NCI-H2029 (cell line): ENCODE measurements around the gene SSTR4.
"Not testable (repeated sequence)": the region's sequence is repeated elsewhere in the genome, so short reads cannot be mapped to it uniquely, and the experiment has no call there.

Experiments
- DNase-seq: peaks from one replicate; lab custom pipeline; 2025; lab: John Stamatoyannopoulos, UW

SSTR4 gene

DNA sequence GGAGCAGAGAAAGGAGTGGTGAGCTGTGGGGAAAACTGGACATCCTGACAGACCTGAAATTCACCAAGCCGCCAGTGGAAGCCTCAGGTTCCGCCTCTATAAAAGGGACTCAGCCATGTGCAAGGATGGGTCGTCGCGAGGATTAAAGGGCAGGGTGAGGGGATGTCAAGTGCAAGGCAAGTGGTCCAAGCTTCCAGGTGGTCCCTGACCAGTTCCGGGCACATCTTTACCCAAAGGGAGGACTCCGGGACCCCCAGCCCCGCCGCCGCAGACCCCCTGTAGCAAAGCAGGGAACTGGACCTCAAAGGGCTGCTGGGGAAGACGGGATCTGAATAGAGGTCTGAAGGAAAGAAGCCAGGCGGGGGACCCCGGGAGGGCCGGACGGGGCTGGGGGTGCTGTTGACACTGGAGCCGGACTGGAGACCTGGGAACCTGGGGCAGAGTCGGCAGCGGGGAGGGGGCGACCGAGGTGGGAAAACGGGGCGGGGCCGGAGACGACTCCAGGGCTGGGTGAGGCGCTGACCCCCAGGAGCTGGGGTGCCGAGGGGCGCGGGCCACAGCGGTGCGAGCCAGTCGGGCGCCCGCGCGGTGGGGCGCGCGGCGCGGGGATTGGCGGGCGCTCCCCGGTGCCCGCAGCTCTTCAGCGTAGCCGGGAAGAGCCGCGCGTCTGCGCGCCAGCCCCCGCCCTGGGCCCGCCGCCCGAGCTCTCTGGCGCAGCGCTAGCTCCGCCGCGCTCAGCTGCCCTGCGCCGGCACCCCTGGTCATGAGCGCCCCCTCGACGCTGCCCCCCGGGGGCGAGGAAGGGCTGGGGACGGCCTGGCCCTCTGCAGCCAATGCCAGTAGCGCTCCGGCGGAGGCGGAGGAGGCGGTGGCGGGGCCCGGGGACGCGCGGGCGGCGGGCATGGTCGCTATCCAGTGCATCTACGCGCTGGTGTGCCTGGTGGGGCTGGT lies at the start of gene SSTR4:
Gene SSTR4, plus strand, starts transcription at position 592 of the 951 bp plus-strand sequence. Its CDS starts 172 bp downstream, at position 764.
- DNase-seq, result no peak

GRCh38 chr20:22986601-22987000 lies 48.5 kb upstream of the SSTR4 start:
- no peak for DNase-seq

DNA sequence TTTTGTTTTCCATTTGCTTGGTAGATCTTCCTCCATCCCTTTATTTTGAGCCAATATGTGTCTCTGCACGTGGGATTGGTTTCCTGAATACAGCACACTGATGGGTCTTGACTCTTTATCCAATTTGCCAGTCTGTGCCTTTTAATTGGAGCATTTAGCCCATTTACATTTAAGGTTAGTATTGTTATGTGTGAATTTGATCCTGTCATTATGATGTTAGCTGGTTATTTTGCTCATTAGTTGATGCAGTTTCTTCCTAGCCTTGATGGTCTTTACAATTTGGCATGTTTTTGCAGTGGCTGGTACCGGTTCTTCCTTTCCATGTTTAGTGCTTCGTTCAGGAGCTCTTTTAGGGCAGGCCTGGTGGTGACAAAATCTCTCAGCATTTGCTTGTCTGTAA lies 43.7 kb upstream of the SSTR4 start:
- DNase-seq, result not testable (repeated sequence)

- DNase-seq, result no peak
Measured at GRCh38 chr20:22993823-22994222, 41.3 kb upstream of the SSTR4 start.

DNA sequence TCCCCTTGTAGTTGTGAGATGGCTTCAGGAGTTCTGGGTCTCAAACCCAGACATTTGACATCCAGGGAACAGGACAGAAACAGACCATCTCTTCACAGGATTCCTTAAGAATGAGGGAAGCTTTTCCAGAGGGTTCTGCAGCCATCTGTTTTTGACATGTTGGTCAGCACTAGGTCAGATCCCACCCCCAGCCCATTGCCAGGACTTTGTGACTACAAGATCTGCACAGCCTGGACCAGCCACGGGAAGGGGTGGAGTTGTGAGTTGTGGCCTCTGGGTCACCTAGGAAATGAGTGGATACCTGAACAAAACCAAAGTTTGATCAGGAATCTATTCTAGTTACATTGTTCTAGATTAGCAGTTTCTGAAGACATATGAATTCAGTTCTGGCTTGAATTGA lies 39.2 kb upstream of the SSTR4 start:
- DNase-seq, result no peak

GRCh38 chr20:22998476-22998875 lies 36.6 kb upstream of the SSTR4 start:
- no peak for DNase-seq

GRCh38 chr20:22999756-23000155 lies 35.4 kb upstream of the SSTR4 start:
- DNase-seq, result no peak

- no peak for DNase-seq
Measured at GRCh38 chr20:23000232-23000947, 34.7 kb upstream of the SSTR4 start.

DNA sequence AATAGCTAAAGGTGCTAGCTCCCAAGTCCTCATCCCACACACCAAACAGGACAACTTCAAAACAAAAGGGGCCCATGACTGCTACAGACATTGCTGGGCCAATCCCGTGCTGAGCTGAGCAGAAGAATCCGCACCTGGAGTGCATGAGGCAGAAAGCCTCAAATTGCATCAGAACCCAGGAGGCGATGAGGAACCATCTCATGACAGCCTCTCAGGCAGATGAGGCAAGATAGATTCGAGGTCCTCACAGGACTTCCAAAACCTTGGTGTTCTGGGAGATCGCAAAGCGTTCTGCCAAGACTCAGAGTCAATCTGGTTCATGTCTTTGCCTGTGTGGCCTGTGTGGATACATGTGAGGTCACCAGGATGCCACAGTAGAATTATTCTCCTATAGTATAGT lies 32.8 kb upstream of the SSTR4 start:
- DNase-seq, result no peak

- DNase-seq, result no peak
Measured at GRCh38 chr20:23003077-23003635, 32.0 kb upstream of the SSTR4 start.

GRCh38 chr20:23003881-23004460 lies 31.1 kb upstream of the SSTR4 start:
- no peak for DNase-seq

DNA sequence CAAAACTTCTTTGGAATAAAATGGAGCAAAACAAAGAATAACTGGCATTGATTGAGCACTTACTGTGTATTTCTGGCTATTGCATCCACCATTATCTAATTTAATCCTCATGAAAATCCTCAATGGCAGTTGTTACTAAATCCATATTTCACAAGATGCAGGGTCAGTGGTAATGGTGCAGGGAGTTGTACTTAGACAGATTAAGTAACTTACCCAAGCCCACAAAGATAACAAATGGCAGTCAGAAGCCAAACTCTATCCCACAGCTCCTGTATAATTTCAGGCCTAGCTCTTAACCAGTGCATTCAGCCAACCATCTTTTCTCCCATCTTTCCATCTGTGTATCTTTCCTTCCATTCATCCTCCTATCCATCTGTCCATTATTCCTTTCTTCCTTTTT lies 29.3 kb upstream of the SSTR4 start:
- DNase-seq, result no peak

DNA sequence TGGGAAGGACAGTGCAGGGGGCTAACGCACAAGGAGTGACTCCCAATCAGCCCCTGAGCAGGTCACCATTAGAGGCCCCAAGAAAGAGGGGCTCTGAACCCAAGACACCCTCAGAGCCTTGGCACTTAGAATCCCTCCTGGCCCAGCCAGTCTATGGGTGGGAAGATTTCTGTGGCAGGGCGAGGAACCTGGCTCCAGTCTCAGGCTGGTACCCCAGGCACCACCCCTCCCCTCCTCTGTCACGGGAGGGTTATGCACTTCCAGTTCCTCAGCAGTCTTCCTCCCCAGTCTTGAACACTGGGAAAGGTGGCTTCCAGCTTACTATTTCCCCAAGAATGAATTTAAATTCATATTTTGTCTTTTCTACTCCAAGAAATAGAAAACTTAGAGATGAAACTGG lies 27.6 kb upstream of the SSTR4 start:
- DNase-seq, result no peak

DNA sequence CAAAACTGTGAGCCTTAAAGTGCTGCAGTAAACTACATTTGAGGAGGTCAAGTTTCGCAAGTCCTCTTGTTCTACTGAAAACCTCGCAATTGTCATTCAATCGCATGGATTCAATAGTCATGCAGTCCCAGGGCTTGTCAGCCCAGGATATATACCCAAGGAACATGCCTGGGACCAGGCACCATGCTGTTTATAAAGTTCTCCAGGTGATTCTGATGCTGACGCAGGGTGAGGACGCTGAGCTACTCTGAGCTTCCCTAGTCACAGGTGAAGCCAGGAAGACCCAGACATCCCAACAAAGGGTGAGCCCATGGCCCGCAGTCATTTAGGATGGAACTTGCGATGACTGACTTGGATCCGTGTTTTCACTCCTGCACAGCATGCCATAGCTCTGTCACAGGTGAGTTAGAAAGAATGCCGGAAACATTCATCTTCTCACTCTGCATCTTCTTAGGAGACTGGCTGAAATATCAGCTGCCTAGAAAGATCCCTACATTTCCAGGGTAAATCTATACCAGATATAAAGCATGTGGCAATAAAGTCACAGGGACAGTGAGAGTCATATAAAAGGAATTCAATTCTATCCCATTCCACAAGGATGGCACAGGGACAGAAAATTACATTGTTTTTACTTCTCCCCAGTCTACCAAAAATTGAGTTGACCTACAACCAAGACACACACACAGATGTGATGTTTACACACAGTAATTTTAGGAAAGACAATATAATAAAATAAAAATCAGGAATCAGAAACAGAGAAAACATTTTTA lies 27.0 kb upstream of the SSTR4 start:
- no peak for DNase-seq

GRCh38 chr20:23008667-23009066 lies 26.4 kb upstream of the SSTR4 start:
- DNase-seq, result no peak

DNA sequence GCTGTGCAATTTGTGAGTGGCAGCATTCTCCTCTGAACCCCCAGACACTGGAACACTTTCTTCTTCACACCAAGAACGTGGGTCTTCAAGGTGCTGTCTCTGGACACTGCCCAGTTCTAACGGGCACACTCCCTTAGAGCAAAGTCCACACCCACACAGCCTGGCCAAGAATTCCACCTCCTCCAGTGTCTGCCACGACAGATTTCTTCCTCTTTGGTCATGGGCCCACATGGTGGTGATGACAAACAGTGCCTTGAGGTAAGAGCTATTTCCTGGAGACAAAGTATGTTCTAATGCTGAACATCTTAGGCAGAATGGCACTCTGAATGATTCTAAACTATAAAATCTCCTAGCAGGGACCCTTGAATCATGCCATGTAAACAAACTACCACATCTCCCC lies 25.5 kb upstream of the SSTR4 start:
- no peak for DNase-seq

DNA sequence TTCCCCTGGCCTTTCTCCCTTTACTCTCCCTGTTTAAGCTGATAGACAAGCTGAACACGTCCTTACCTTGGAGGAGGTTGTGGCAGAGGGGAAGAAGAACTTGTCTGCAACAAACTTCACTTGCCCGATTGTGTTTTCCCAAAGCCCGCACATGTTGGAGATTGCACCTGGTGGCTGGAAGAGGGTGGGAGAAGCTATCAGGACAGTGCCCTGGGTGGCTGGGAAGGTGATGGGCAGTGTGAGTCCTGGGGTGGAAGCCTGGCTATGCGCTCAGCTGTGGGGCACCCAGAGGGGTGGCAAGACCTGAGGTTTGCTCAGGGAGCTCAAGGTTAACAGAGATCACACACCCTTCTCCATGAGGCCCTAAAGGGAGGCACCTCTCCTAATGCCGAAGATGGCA lies 25.0 kb upstream of the SSTR4 start:
- no peak for DNase-seq

DNA sequence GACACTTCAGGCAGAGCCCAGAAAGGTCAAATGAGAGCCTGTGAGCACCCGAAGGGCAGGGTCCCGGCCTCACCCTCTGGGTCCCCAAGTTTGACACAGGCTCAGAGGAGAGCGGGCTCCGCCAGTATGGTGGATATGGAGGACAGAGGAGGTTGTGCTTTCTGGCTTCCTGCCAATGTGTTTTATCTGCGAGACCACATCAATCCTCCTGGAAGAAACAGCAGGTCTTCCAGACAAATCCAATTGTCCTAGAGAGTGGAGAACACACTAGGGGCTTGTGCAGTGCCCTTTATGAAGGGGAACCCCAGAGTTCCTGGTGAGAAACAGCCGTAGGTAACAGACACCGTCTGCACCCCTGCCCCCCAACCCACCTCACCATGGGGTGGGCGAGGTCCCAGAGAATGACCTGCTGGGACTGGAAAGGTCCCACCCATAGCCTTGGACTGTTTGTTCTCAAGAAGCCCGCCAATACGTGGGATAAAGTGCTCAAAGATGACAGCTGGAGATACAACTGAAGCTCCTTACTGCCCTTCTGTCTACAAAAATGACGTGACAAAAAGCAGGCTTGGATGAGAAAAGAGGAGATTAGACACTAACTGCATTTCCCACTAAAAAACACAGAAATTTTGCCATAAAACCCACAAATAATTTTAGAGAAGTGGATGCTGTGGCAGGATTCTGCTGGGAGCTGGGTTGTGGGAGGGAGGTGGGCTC lies 23.9 kb upstream of the SSTR4 start:
- no peak for DNase-seq

DNA sequence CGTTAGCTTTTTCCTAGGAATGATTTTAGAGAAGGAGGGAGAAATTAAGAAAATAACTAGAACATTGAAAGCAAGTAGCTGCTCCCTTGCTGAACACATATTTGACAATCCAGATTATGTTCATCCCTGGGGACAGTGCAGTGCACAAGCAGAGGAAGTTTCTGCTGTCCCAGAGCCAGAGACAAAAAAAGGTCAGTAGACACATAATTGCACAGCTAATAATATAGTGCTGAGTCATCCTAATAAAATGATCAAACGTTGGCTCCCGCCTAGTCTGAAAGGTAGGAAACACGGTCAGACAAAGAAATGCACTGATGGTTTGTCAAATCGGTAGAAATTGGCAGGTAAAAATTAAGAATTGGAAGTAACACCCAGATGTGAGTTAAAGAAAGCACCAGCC lies 21.7 kb upstream of the SSTR4 start:
- DNase-seq, result no peak

DNA sequence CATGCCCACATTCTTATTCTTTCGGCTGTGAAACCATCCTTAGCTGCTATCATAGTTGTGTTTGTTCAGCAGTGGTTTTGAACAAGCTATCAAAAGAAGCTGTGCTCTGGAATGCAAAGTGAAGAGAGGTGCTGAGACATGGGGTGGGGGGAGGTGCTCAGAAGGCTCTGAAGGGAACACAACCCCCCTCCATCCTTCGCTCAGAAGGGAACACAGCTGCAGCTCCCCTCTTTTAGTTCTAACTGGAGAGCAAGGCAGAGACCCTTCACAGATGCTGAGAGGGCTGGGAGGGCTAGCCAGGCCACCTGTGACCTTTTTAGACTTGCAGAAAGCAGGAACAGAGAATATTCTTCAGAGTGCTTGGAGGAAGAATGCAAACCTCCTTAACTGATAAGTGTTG lies 17.6 kb upstream of the SSTR4 start:
- DNase-seq, result no peak

- DNase-seq, result no peak
Measured at GRCh38 chr20:23018432-23018831, 16.7 kb upstream of the SSTR4 start.
